A549 (cell line): ENCODE measurements around the gene TP73.

ENCODE experiments used
- BHLHE40 ChIP-seq: IDR thresholded peaks from 2 replicates; pipeline ENCODE4 v1.6.1; 2012; ENCODE audit warnings: low read depth, low read length, inconsistent platforms
- CEBPB ChIP-seq, 2 experiments: fragments of >200 bp in 1 of 2; sonication (Bioruptor Twin) in 1 of 2; formaldehyde crosslinking in 1 of 2; IDR thresholded peaks; 2 replicates each; pipeline ENCODE4 v1.6.1; 2012 to 2016
- CTCF ChIP-seq: fragments of >200 bp; sonication (Bioruptor Twin); formaldehyde crosslinking; IDR thresholded peaks from 3 replicates; pipeline ENCODE4 v1.5.1; 2016
- E2F6 ChIP-seq: IDR thresholded peaks from 2 replicates; pipeline ENCODE4 v1.6.1; 2012; ENCODE audit warnings: low read depth, borderline replicate concordance
- EP300 ChIP-seq, 2 experiments: fragments of >200 bp; sonication (Bioruptor Twin); formaldehyde crosslinking; IDR thresholded peaks; 2 replicates in 1 of 2; 3 replicates in 1 of 2; pipeline ENCODE4 v1.6.1; 2016 to 2017
- HOXB5 ChIP-seq: fragments of 250-450 bp; sonication (Bioruptor Pico); IDR thresholded peaks from 2 replicates; pipeline ENCODE4 v1.5.0; 2020; ENCODE audit warnings: mild to moderate bottlenecking, moderate library complexity
- JUNB ChIP-seq: fragments of >200 bp; sonication (Bioruptor Twin); formaldehyde crosslinking; IDR thresholded peaks from 2 replicates; pipeline ENCODE4 v1.6.1; 2016
- RAD21 ChIP-seq, 2 experiments: fragments of >200 bp in 1 of 2; sonication (Bioruptor Twin) in 1 of 2; formaldehyde crosslinking in 1 of 2; IDR thresholded peaks in 1 of 2; conservative IDR thresholded peaks in 1 of 2; 2 replicates in 1 of 2; 3 replicates in 1 of 2; pipeline ENCODE4 v1.6.1; 2012 to 2018; ENCODE audit warnings: inconsistent platforms in 1 of 2
- SMC3 ChIP-seq: fragments of >200 bp; sonication (Bioruptor Twin); formaldehyde crosslinking; IDR thresholded peaks from 3 replicates; pipeline ENCODE4 v1.6.1; 2018; ENCODE audit warnings: inconsistent platforms
- SREBF2 ChIP-seq: fragments of 450-650 bp; IDR thresholded peaks from 2 replicates; pipeline ENCODE4 v1.6.1; 2014; ENCODE audit warnings: mild to moderate bottlenecking, moderate library complexity
- ZFP36 ChIP-seq: fragments of 450-650 bp; IDR thresholded peaks from 2 replicates; pipeline ENCODE4 v1.6.1; 2014; ENCODE audit warnings: borderline replicate concordance; ENCODE audit not compliant: partially characterized antibody

- TF ChIP-seq JUNB (no peak), CEBPB (IDR thresholded peaks at IDR 0.05) (no peak), ZFP36 (no peak), BHLHE40 (no peak), EP300 (IDR thresholded peaks at IDR 0.05) (no peak), HOXB5 (CRISPR knock-in tag) (no peak), SREBF2 (no peak), RAD21 (conservative IDR thresholded peaks at IDR 0.05 in 1 of 2, IDR thresholded peaks at IDR 0.05 in 1 of 2) (no peak), E2F6 (no peak), CTCF (no peak), SMC3 (no peak)
These were observed 78.4 kb downstream of the TP73 start for GRCh38 chr1:3730543-3731247.
